Naive B cell (primary cell): ENCODE results near the gene RMND1. TPM values are rescaled to one million over a fixed set of nuclear protein-coding genes. Genes with fewer than 3 reads are reported as not detected.
"Not testable (repeated sequence)": the region's sequence is repeated elsewhere in the genome, so short reads cannot be mapped to it uniquely, and the experiment has no call there.

Experiments
- ATAC-seq, 2 donors: fragments of 150-1000 bp; cut with Tn5 transposase; 2 replicates each; pipeline ENCODE4 v1.10.0; 2021; ENCODE audit warnings: low read depth in 2 of 2, mild to moderate bottlenecking in 2 of 2, moderate library complexity in 2 of 2
- DNase-seq: peaks from one replicate; pipeline ENCODE4 v3.0.0; 2022
- H3K27ac Mint-ChIP-seq, 6 donors: one replicate each; pipeline ENCODE4 v1.8.0; 2020 to 2022; ENCODE audit warnings: mild to moderate bottlenecking in 6 of 6, mixed read lengths in 6 of 6, moderate library complexity in 5 of 6, inconsistent platforms in 2 of 6
- H3K27me3 Mint-ChIP-seq, 3 donors: one replicate each; pipeline ENCODE4 v1.8.0; 2021 to 2022; ENCODE audit warnings: mixed read lengths in 3 of 3, mild to moderate bottlenecking in 1 of 3
- H3K36me3 Mint-ChIP-seq, 2 donors: one replicate each; pipeline ENCODE4 v1.8.0; 2020 to 2022; ENCODE audit warnings: mixed read lengths in 2 of 2, inconsistent platforms in 1 of 2, mild to moderate bottlenecking in 1 of 2
- H3K4me1 Mint-ChIP-seq, 3 donors: one replicate each; pipeline ENCODE4 v1.8.0; 2020 to 2022; ENCODE audit warnings: mixed read lengths in 3 of 3, inconsistent platforms in 1 of 3, mild to moderate bottlenecking in 1 of 3, moderate library complexity in 1 of 3
- H3K4me3 Mint-ChIP-seq, 8 donors: one replicate each; pipeline ENCODE4 v1.8.0; 2020 to 2022; ENCODE audit warnings: mild to moderate bottlenecking in 8 of 8, mixed read lengths in 8 of 8, moderate library complexity in 8 of 8, inconsistent platforms in 2 of 8
- H3K9me3 Mint-ChIP-seq, 7 donors: one replicate each; pipeline ENCODE4 v1.8.0; 2020 to 2022; ENCODE audit warnings: mixed read lengths in 7 of 7, mild to moderate bottlenecking in 5 of 7, inconsistent platforms in 2 of 7, moderate library complexity in 1 of 7
- polyA plus RNA-seq, 6 donors: library from polyadenylated mRNA; unstranded; fragments of 300-500 nt; fragmentation: Illumina TruSeq; gene quantifications; one replicate each; pipeline ENCODE4 v1.2.3, GENCODE V29; 2021; ENCODE audit warnings: low read depth in 6 of 6

RMND1 gene
- polyA plus RNA-seq, 6 donors from 2014 or later: 2.7 to 13.8 (median 9.8) TPM

DNA sequence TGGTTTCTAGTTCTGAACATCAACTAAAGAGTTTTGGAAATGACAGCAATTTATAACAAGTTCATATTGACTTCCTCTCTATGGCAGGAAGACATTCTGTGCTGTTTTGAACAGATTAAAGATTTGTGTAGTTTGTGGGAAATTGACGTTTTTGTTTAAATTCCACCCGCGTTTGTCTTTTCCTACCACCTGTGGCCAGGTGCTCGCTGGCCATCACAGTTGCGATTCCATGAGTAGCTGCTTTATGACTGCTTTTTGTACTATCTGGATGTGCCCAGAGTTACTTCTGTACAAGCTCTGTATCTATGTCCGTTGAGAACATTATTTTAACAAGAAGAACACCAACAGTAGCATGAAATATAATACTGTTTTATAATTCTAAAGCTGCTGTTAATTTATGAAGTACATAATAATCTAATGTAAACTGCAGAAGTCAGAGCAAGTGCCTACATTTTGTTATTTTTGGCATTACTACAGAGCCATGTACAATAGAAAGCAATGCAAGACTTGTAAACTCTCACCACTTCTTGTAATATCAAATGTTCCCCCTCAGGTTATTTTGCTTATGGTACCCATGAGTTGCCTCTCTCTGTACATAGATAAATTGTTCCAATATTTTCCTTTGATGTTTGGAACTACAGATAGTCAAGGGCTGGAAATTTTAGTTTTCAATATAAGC is 94.0 kb downstream of the RMND1 start:
- no peak for DNase-seq
- Mint-ChIP-seq H3K4me1 (no peaks in the 10 kb centered on the region), H3K36me3 (peaks cover 0 to 7% of the 10 kb centered on the region in 2 donors), H3K27ac (no peak overlapping the region), H3K4me3 (no peak overlapping the region), H3K9me3 (no peaks in the 10 kb centered on the region), H3K27me3 (no peaks in the 10 kb centered on the region)
- no peak for ATAC-seq

DNA sequence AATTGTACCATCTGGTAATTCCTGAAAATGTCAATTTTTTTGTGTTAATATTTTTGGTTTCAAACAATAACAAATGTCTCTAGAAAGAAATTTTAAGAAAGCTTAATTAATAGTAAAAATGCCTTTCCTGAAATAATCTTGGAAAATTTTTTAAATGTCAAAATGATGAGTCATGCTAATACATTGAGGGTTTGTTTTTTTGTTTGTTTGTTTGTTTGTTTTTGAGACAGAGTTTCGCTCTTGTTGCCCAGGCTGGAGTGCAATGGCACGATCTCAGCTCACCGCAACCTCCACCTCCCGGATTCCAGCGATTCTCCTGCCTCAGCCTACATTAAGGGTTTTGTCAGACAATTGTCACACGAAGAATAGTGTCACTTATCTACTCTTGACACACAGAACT is 94.9 kb downstream of the RMND1 start:
- not testable (repeated sequence) for DNase-seq, H3K36me3 Mint-ChIP-seq, H3K27me3 Mint-ChIP-seq, ATAC-seq, H3K27ac Mint-ChIP-seq, H3K9me3 Mint-ChIP-seq, H3K4me1 Mint-ChIP-seq, H3K4me3 Mint-ChIP-seq

Other genes with a start within 250 kb of the RMND1 start
- gene AKAP12, start 212.2 kb downstream of the RMND1 start, polyA plus RNA-seq: under 1 TPM in 3 of 6 donors, not detected in 3; 0.04 to 0.19 (median 0.08) TPM
- gene ZBTB2, start 60.6 kb downstream of the RMND1 start, polyA plus RNA-seq: 10 to 100 TPM; 11.6 to 22.7 (median 14.5) TPM
- gene CCDC170, start 41.9 kb upstream of the RMND1 start, polyA plus RNA-seq: not detected